ENCODE data around the gene KRT74. TPM values are rescaled to one million over a fixed set of nuclear protein-coding genes. Genes with fewer than 3 reads are reported as not detected.

Gene KRT74
- total RNA-seq (2014; rRNA removed; shearing (Covaris generic)): not detected in 2 replicates

- DNase-seq (ENCODE audit: low spot score): no peak
- in situ Hi-C loops (cut with HindIII; ENCODE audit: low sequenced_read_pairs): no loop called here
Measured at GRCh38 chr12:52573743-52574142, at the start of gene KRT74. KRT74 (minus strand) TSS chr12:52573843; CDS start chr12:52573777, 66 bp downstream.

- in situ Hi-C loops (cut with HindIII; ENCODE audit: low sequenced_read_pairs): no loop called here
- no peak for DNase-seq (ENCODE audit: low spot score)
Measured at GRCh38 chr12:52622349-52622748, 48.7 kb upstream of the KRT74 start.

GRCh38 chr12:52618866-52619265 is 45.2 kb upstream of the KRT74 start:
- in situ Hi-C loops (cut with HindIII; ENCODE audit: low sequenced_read_pairs): no loop called here
- DNase-seq (ENCODE audit: low spot score): no peak

- no peak for DNase-seq (ENCODE audit: low spot score)
- in situ Hi-C loops (cut with HindIII; ENCODE audit: low sequenced_read_pairs): no loop called here
Measured at GRCh38 chr12:52618216-52618615, 44.6 kb upstream of the KRT74 start, which contains the start of gene KRT73. KRT73 (minus strand) TSS chr12:52618559; CDS start chr12:52618524, 35 bp downstream.

- in situ Hi-C loops (cut with HindIII; ENCODE audit: low sequenced_read_pairs): no loop called here
- DNase-seq (ENCODE audit: low spot score): no peak
Measured at GRCh38 chr12:52617403-52617785, 43.8 kb upstream of the KRT74 start.

GRCh38 chr12:52616680-52617402 is 43.2 kb upstream of the KRT74 start:
- in situ Hi-C loops (cut with HindIII; ENCODE audit: low sequenced_read_pairs): no loop called here
- DNase-seq (ENCODE audit: low spot score): no peak

GRCh38 chr12:52615912-52616311 is 42.3 kb upstream of the KRT74 start:
- in situ Hi-C loops (cut with HindIII; ENCODE audit: low sequenced_read_pairs): no loop called here
- DNase-seq (ENCODE audit: low spot score): no peak

- in situ Hi-C loops (cut with HindIII; ENCODE audit: low sequenced_read_pairs): no loop called here
- DNase-seq (ENCODE audit: low spot score): no peak
Measured at GRCh38 chr12:52615208-52615868, 41.7 kb upstream of the KRT74 start.

GRCh38 chr12:52614381-52615207 is 41.0 kb upstream of the KRT74 start:
- in situ Hi-C loops (cut with HindIII; ENCODE audit: low sequenced_read_pairs): no loop called here
- no peak for DNase-seq (ENCODE audit: low spot score)

- in situ Hi-C loops (cut with HindIII; ENCODE audit: low sequenced_read_pairs): no loop called here
- no peak for DNase-seq (ENCODE audit: low spot score)
Measured at GRCh38 chr12:52613384-52614030, 39.9 kb upstream of the KRT74 start.

- in situ Hi-C loops (cut with HindIII; ENCODE audit: low sequenced_read_pairs): no loop called here
- no peak for DNase-seq (ENCODE audit: low spot score)
Measured at GRCh38 chr12:52612431-52613383, 39.1 kb upstream of the KRT74 start.

- in situ Hi-C loops (cut with HindIII; ENCODE audit: low sequenced_read_pairs): no loop called here
- no peak for DNase-seq (ENCODE audit: low spot score)
Measured at GRCh38 chr12:52611080-52611468, 37.4 kb upstream of the KRT74 start.

GRCh38 chr12:52608826-52609630 is 35.4 kb upstream of the KRT74 start:
- no peak for DNase-seq (ENCODE audit: low spot score)
- in situ Hi-C loops (cut with HindIII; ENCODE audit: low sequenced_read_pairs): no loop called here

GRCh38 chr12:52608161-52608560 is 34.5 kb upstream of the KRT74 start:
- no peak for DNase-seq (ENCODE audit: low spot score)
- in situ Hi-C loops (cut with HindIII; ENCODE audit: low sequenced_read_pairs): no loop called here

GRCh38 chr12:52607314-52607713 is 33.7 kb upstream of the KRT74 start:
- DNase-seq (ENCODE audit: low spot score): no peak
- in situ Hi-C loops (cut with HindIII; ENCODE audit: low sequenced_read_pairs): no loop called here

GRCh38 chr12:52606581-52607218 is 33.1 kb upstream of the KRT74 start:
- in situ Hi-C loops (cut with HindIII; ENCODE audit: low sequenced_read_pairs): no loop called here
- DNase-seq (ENCODE audit: low spot score): no peak

- in situ Hi-C loops (cut with HindIII; ENCODE audit: low sequenced_read_pairs): no loop called here
- DNase-seq (ENCODE audit: low spot score): no peak
Measured at GRCh38 chr12:52606096-52606495, 32.5 kb upstream of the KRT74 start.

All from G401 (cell line).